ENCODE results near the gene DALRD3.
A peak's percentile ranks its signal among the peaks of the same experiment; 100 is the strongest.

The DALRD3 gene

GRCh38 chr3:48966367-48966766, 52.0 kb downstream of the DALRD3 start:
- Histone ChIP-seq H3K23ac (ENCODE audit: low read length in 2 of 2) (no peak overlapping the region), H3K18ac (ENCODE audit: low read depth in 1 of 2, low read length in 2 of 2) (no peak overlapping the region), H4K8ac (ENCODE audit: low read length) (no peak overlapping the region), H2BK120ac (ENCODE audit: low read depth, low read length) (no peak overlapping the region), H2AFZ (ENCODE audit: low read depth, low read length) (no peak overlapping the region), H3K27ac (ENCODE audit: low read length, poor library complexity, severe bottlenecking) (no peak overlapping the region), H2BK15ac (ENCODE audit: low read depth, poor library complexity, severe bottlenecking) (no peak overlapping the region), H3K4ac (ENCODE audit: low read depth in 1 of 2, low read length in 2 of 2) (no peak overlapping the region), H3K4me2 (ENCODE audit: low read length, poor library complexity, severe bottlenecking) (no peak overlapping the region), H4K91ac (ENCODE audit: low read length) (no peak overlapping the region), H2AK5ac (ENCODE audit: low read length, severe bottlenecking) (no peak overlapping the region), H3K4me3 (ENCODE audit: insufficient read depth in 1 of 2, low read depth in 1 of 2, low read length in 2 of 2) (no peak overlapping the region), H3K79me1 (replicated peaks; ENCODE audit: low read length, poor library complexity, severe bottlenecking) (peaks cover 14% of the 10 kb centered on the region), H3K36me3 (ENCODE audit: control insufficient read depth in 1 of 2, insufficient read depth in 2 of 2, low read depth in 1 of 2, low read length in 2 of 2) (peaks cover 37 to 84% of the 10 kb centered on the region in 2 experiments), H3K9ac (ENCODE audit: low read length) (no peak overlapping the region), H3K27me3 (ENCODE audit: control insufficient read depth in 1 of 2, insufficient read depth in 1 of 2, low read length in 2 of 2) (no peaks in the 10 kb centered on the region), H3K9me3 (ENCODE audit: control insufficient read depth, low read length) (no peaks in the 10 kb centered on the region), H3K14ac (ENCODE audit: low read length in 2 of 2) (no peak overlapping the region), H2BK5ac (ENCODE audit: low read depth, low read length, poor library complexity, severe bottlenecking) (no peak overlapping the region), H2BK12ac (ENCODE audit: low read length in 2 of 2) (no peak overlapping the region), H3K4me1 (ENCODE audit: control insufficient read depth, insufficient read depth, low read depth, low read length) (no peaks in the 10 kb centered on the region)
- peak; percentile 22 for DNase-seq
- WGBS, result 64% methylated on average over 2 of the region's 3 CpGs

Small RNAs within 50 kb of the gene (small RNA-seq; reads per million reads assigned to genes)
- 87,976 reads per million, percentile 100 among the genes with 10 or more reads in this experiment for gene MIR191 (ENCODE audit: low read depth)
- 2,434 reads per million, percentile 98 among the genes with 10 or more reads in this experiment for gene MIR425 (ENCODE audit: low read depth)

Measured in mesenchymal stem cell (in vitro differentiated cells and primary cell).